Astrocyte of the cerebellum (primary cell): ENCODE measurements around the gene HARBI1.

Experiments
- DNase-seq: peaks from one replicate; pipeline ENCODE4 v3.0.0-alpha.2; 2011; ENCODE audit warnings: low read depth
- H3K4me3 ChIP-seq: 2 replicates; pipeline ENCODE4 v1.5.1; 2011; ENCODE audit warnings: mild to moderate bottlenecking, low read depth, low read length, moderate library complexity
- CTCF ChIP-seq: IDR thresholded peaks from 2 replicates; pipeline ENCODE4 v1.5.1; 2012; ENCODE audit warnings: low read length, low read depth, moderate library complexity, mild to moderate bottlenecking; ENCODE audit errors: missing control alignments
- in situ Hi-C: cut with HindIII; loops from 2 replicates; pipeline ENCODE4 v1.10.0; 2017; ENCODE audit warnings: low sequenced_read_pairs

The HARBI1 gene

GRCh38 chr11:46643986-46644385 is 27.0 kb upstream of the HARBI1 start:
- TF ChIP-seq CTCF = no peak
- in situ Hi-C loops = no loop called here
- H3K4me3 ChIP-seq = no peak overlapping the region
- no peak for DNase-seq

- TF ChIP-seq CTCF = no peak
- in situ Hi-C loops = no loop called here
- DNase-seq = no peak
- no peak overlapping the region for H3K4me3 ChIP-seq
These were observed 26.5 kb upstream of the HARBI1 start for GRCh38 chr11:46643531-46643930.

- in situ Hi-C loops = no loop called here
- no peak overlapping the region for H3K4me3 ChIP-seq
- TF ChIP-seq CTCF = no peak
- no peak for DNase-seq
These were observed 25.8 kb upstream of the HARBI1 start for GRCh38 chr11:46642627-46643335.

GRCh38 chr11:46641639-46642038 is 24.6 kb upstream of the HARBI1 start:
- no peak for DNase-seq
- in situ Hi-C loops = no loop called here
- no peak overlapping the region for H3K4me3 ChIP-seq
- TF ChIP-seq CTCF = no peak

GRCh38 chr11:46640036-46640788 is 23.2 kb upstream of the HARBI1 start:
- no peak for DNase-seq
- TF ChIP-seq CTCF = no peak
- no peak overlapping the region for H3K4me3 ChIP-seq
- in situ Hi-C loops = no loop called here

GRCh38 chr11:46639197-46639839 is 22.3 kb upstream of the HARBI1 start:
- in situ Hi-C loops = no loop called here
- no peak overlapping the region for H3K4me3 ChIP-seq
- no peak for DNase-seq
- no peak for TF ChIP-seq CTCF
